ENCODE results near the gene CMSS1. TPM values are rescaled to one million over a fixed set of nuclear protein-coding genes. Genes with fewer than 3 reads are reported as not detected.

The CMSS1 gene
- total RNA-seq, 1 donor from 2014 or later: 56.3 TPM

- Histone ChIP-seq H4K20me1 (ENCODE audit: low read depth) (no peaks in the 10 kb centered on the region), H3K4me2 (no peak overlapping the region), H3K9ac (no peak overlapping the region), H3K4me3 (no peak overlapping the region), H3K27ac (no peak overlapping the region), H3K27me3 (no peaks in the 10 kb centered on the region), H2AFZ (replicated peaks) (no peak overlapping the region), H3K4me1 (no peaks in the 10 kb centered on the region), H3F3A (ENCODE audit: low read depth) (no peaks in the 10 kb centered on the region), H3K9me3 (ENCODE audit: low read depth) (no peaks in the 10 kb centered on the region), H3K79me2 (ENCODE audit: low read depth) (no peaks in the 10 kb centered on the region), H3K36me3 (peaks cover 3% of the 10 kb centered on the region)
- no peak for DNase-seq (ENCODE audit: low spot score)
- Mint-ChIP-seq H3K27me3 (ENCODE audit: insufficient read depth, low read depth) (no peaks in the 10 kb centered on the region), H3K4me3 (no peak overlapping the region), H3K9me3 (peaks cover 22% of the 10 kb centered on the region), H3K27ac (no peak overlapping the region), H3K36me3 (peaks cover 12% of the 10 kb centered on the region), H3K4me1 (no peaks in the 10 kb centered on the region)
- TF ChIP-seq EZH2phosphoT487 (IDR thresholded peaks at IDR 0.05): no peak
- TF ChIP-seq, protein P1, sequence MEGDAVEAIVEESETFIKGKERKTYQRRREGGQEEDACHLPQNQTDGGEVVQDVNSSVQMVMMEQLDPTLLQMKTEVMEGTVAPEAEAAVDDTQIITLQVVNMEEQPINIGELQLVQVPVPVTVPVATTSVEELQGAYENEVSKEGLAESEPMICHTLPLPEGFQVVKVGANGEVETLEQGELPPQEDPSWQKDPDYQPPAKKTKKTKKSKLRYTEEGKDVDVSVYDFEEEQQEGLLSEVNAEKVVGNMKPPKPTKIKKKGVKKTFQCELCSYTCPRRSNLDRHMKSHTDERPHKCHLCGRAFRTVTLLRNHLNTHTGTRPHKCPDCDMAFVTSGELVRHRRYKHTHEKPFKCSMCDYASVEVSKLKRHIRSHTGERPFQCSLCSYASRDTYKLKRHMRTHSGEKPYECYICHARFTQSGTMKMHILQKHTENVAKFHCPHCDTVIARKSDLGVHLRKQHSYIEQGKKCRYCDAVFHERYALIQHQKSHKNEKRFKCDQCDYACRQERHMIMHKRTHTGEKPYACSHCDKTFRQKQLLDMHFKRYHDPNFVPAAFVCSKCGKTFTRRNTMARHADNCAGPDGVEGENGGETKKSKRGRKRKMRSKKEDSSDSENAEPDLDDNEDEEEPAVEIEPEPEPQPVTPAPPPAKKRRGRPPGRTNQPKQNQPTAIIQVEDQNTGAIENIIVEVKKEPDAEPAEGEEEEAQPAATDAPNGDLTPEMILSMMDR (IDR thresholded peaks at IDR 0.05): no peak
- TF ChIP-seq EZH2 (IDR thresholded peaks at IDR 0.05): no peak
Measured at GRCh38 chr3:100155590-100155989, 337.9 kb downstream of the CMSS1 start.

DNA sequence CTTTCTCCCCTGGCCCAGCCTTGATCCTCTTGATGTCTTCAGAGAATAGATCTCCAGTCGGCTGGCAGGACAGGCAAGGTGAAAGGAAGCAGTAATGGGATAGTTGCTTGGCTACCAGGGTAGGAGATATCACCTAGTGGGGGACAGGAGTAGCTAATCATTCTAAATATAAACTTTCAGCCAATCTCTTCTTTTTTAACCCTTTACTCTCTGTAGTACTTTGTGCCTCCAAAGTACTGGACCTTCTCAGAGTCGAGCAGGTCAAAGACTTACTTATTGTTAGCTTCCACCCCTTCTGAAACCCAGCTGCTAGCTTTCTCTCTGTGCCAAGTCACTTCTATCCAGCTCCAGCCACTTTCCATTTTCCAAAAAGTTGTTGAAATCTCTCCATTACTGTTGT is 340.0 kb downstream of the CMSS1 start:
- H3K27ac Mint-ChIP-seq: no peak overlapping the region
- H3K4me1 Mint-ChIP-seq: no peaks in the 10 kb centered on the region
- Histone ChIP-seq H3K4me2 (no peak overlapping the region), H3K27ac (no peak overlapping the region), H3F3A (ENCODE audit: low read depth) (no peaks in the 10 kb centered on the region), H3K4me3 (no peak overlapping the region), H2AFZ (replicated peaks) (no peak overlapping the region), H3K9ac (no peak overlapping the region), H3K4me1 (no peaks in the 10 kb centered on the region), H4K20me1 (ENCODE audit: low read depth) (no peaks in the 10 kb centered on the region), H3K36me3 (peaks cover 3% of the 10 kb centered on the region), H3K9me3 (ENCODE audit: low read depth) (no peaks in the 10 kb centered on the region), H3K79me2 (ENCODE audit: low read depth) (no peaks in the 10 kb centered on the region), H3K27me3 (no peaks in the 10 kb centered on the region)
- peaks cover 12% of the 10 kb centered on the region for H3K36me3 Mint-ChIP-seq
- peaks cover 22% of the 10 kb centered on the region for H3K9me3 Mint-ChIP-seq
- TF ChIP-seq EZH2phosphoT487 (IDR thresholded peaks at IDR 0.05): no peak
- H3K27me3 Mint-ChIP-seq (ENCODE audit: insufficient read depth, low read depth): no peaks in the 10 kb centered on the region
- no peak for DNase-seq (ENCODE audit: low spot score)
- H3K4me3 Mint-ChIP-seq: no peak overlapping the region

GRCh38 chr3:100158918-100159330 is 341.3 kb downstream of the CMSS1 start:
- no peaks in the 10 kb centered on the region for H3K79me2 ChIP-seq (ENCODE audit: low read depth)
- no peak overlapping the region for H3K4me3 ChIP-seq
- H3K27ac ChIP-seq: no peak overlapping the region
- no peak overlapping the region for H3K9ac ChIP-seq
- peaks cover 12% of the 10 kb centered on the region for H3K36me3 Mint-ChIP-seq
- H3K9me3 ChIP-seq (ENCODE audit: low read depth): no peaks in the 10 kb centered on the region
- H3K27me3 Mint-ChIP-seq (ENCODE audit: insufficient read depth, low read depth): no peaks in the 10 kb centered on the region
- no peak overlapping the region for H3K4me3 Mint-ChIP-seq
- H3F3A ChIP-seq (ENCODE audit: low read depth): no peaks in the 10 kb centered on the region
- no peaks in the 10 kb centered on the region for H3K4me1 Mint-ChIP-seq
- no peak for DNase-seq (ENCODE audit: low spot score)
- no peaks in the 10 kb centered on the region for H3K4me1 ChIP-seq
- peaks cover 3% of the 10 kb centered on the region for H3K36me3 ChIP-seq
- no peaks in the 10 kb centered on the region for H4K20me1 ChIP-seq (ENCODE audit: low read depth)
- no peaks in the 10 kb centered on the region for H3K27me3 ChIP-seq
- peaks cover 22% of the 10 kb centered on the region for H3K9me3 Mint-ChIP-seq
- H3K27ac Mint-ChIP-seq: no peak overlapping the region
- no peak overlapping the region for H3K4me2 ChIP-seq
- no peak overlapping the region for H2AFZ ChIP-seq (replicated peaks)
- no peak for TF ChIP-seq EZH2phosphoT487 (IDR thresholded peaks at IDR 0.05)
- TF ChIP-seq, protein P1 (IDR thresholded peaks at IDR 0.05): no peak

DNA sequence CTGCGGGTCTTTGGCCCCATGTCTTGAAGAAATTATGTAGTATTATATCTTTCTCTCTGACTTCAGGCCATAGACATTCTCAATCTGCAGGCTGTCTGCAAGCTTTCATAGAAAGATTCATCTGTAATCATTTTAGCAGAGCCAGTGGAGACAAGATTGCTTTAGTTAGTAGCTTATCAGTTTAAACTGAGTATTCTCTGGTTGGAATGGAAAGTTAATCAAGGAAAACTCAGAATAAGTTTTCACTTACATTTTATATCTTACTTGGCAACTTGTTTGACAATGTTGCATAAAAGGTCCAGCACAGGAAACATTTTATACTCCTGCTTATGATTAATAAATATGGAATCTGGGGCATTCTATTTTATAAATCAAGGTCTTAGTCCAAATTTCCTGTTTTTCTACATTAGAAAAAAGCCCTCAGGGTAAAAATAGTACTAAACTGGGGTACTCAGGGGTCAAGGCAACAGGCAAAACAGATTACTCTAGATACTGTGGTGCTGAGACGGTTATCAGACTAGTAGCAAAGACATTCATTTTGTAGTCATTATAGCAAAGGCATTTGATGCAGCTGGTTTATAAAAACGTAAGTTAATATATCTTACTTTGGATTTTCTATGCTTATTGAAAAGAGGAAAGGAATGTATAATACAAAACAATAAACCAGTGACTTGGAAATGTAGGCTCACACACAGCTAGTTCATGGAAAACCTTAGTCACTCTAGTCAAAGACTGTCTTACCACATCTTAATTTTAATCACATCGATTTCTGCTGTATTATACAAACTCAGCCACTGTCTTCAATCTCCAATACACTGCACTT is 341.9 kb downstream of the CMSS1 start:
- H2AFZ ChIP-seq (replicated peaks): no peak overlapping the region
- Mint-ChIP-seq H3K4me3 (no peak overlapping the region), H3K9me3 (peaks cover 22% of the 10 kb centered on the region), H3K27ac (no peak overlapping the region), H3K27me3 (ENCODE audit: insufficient read depth, low read depth) (no peaks in the 10 kb centered on the region), H3K4me1 (no peaks in the 10 kb centered on the region), H3K36me3 (peaks cover 12% of the 10 kb centered on the region)
- H3K36me3 ChIP-seq: peaks cover 3% of the 10 kb centered on the region
- no peak overlapping the region for H3K27ac ChIP-seq
- no peak overlapping the region for H3K4me3 ChIP-seq
- DNase-seq (ENCODE audit: low spot score): no peak
- H3K79me2 ChIP-seq (ENCODE audit: low read depth): no peaks in the 10 kb centered on the region
- no peak overlapping the region for H3K4me2 ChIP-seq
- H3K4me1 ChIP-seq: no peaks in the 10 kb centered on the region
- no peaks in the 10 kb centered on the region for H3F3A ChIP-seq (ENCODE audit: low read depth)
- H4K20me1 ChIP-seq (ENCODE audit: low read depth): no peaks in the 10 kb centered on the region
- no peaks in the 10 kb centered on the region for H3K9me3 ChIP-seq (ENCODE audit: low read depth)
- no peaks in the 10 kb centered on the region for H3K27me3 ChIP-seq
- TF ChIP-seq EZH2 (IDR thresholded peaks at IDR 0.05): no peak
- TF ChIP-seq, protein P1 (IDR thresholded peaks at IDR 0.05): no peak
- TF ChIP-seq EZH2phosphoT487 (IDR thresholded peaks at IDR 0.05): no peak
- no peak overlapping the region for H3K9ac ChIP-seq

All from neural progenitor cell (in vitro differentiated cells).